ENCODE measurements around the gene PRSS53.
"Not testable (repeated sequence)": the region's sequence is repeated elsewhere in the genome, so short reads cannot be mapped to it uniquely, and the experiment has no call there.

The PRSS53 gene

GRCh38 chr16:31117384-31118222 is 28.9 kb upstream of the PRSS53 start, which contains the start of gene KAT8:
TSS of gene KAT8 (plus strand) at chr16:31117664. CDS start at chr16:31117682, 18 bp downstream.
- peak; percentile 98 for DNase-seq

GRCh38 chr16:31114468-31114867 is 25.7 kb upstream of the PRSS53 start:
- no peak for DNase-seq

- DNase-seq, result no peak
Observed at GRCh38 chr16:31113121-31114120, 24.7 kb upstream of the PRSS53 start.

GRCh38 chr16:31112711-31113110 is 24.0 kb upstream of the PRSS53 start:
- no peak for DNase-seq

- DNase-seq, result no peak
Observed at GRCh38 chr16:31111881-31112466, 23.2 kb upstream of the PRSS53 start.

GRCh38 chr16:31110106-31111034 is 21.6 kb upstream of the PRSS53 start:
- no peak for DNase-seq

- no peak for DNase-seq
Observed at GRCh38 chr16:31109622-31110021, 20.9 kb upstream of the PRSS53 start.

- DNase-seq, result no peak
Observed at GRCh38 chr16:31108794-31109558, 20.2 kb upstream of the PRSS53 start.

GRCh38 chr16:31108035-31108793 is 19.5 kb upstream of the PRSS53 start, which contains the start of gene BCKDK:
TSS of gene BCKDK (plus strand) at chr16:31108386. CDS start at chr16:31109224, 838 bp downstream.
- DNase-seq, result peak; percentile 75

- DNase-seq, result no peak
Observed at GRCh38 chr16:31107465-31107867, 18.7 kb upstream of the PRSS53 start.

GRCh38 chr16:31106509-31107464 is 18.0 kb upstream of the PRSS53 start:
- no peak for DNase-seq

- DNase-seq, result peak; percentile 55
Observed at GRCh38 chr16:31105677-31106213, 17.0 kb upstream of the PRSS53 start.

GRCh38 chr16:31100876-31101641 is 12.3 kb upstream of the PRSS53 start:
- DNase-seq, result not testable (repeated sequence)

GRCh38 chr16:31099860-31100638 is 11.3 kb upstream of the PRSS53 start:
- peak; percentile 16 for DNase-seq

- DNase-seq, result peak; percentile 98
Observed at GRCh38 chr16:31094424-31095120, 5.8 kb upstream of the PRSS53 start, which contains the start of gene VKORC1. TSS of gene VKORC1 (minus strand) at chr16:31094797. CDS start at chr16:31094729, 68 bp downstream.

GRCh38 chr16:31094088-31094423 is 5.3 kb upstream of the PRSS53 start:
- no peak for DNase-seq
